PC-9 (cell line): ENCODE results near the gene RNF145.

Source experiments
- EZH2 ChIP-seq: fragments of 200-600 bp; sonication (generic); IDR thresholded peaks from 2 replicates; pipeline ENCODE4 v1.8.0; 2017; ENCODE audit warnings: antibody characterized with exemption, low read depth
- TF ChIP-seq, protein P1 (sequence below): fragments of 200-600 bp; sonication (generic); conservative IDR thresholded peaks from 2 replicates; pipeline ENCODE4 v1.6.1; 2017; ENCODE audit warnings: mixed run types, antibody characterized with exemption, mild to moderate bottlenecking, moderate library complexity

DNA sequence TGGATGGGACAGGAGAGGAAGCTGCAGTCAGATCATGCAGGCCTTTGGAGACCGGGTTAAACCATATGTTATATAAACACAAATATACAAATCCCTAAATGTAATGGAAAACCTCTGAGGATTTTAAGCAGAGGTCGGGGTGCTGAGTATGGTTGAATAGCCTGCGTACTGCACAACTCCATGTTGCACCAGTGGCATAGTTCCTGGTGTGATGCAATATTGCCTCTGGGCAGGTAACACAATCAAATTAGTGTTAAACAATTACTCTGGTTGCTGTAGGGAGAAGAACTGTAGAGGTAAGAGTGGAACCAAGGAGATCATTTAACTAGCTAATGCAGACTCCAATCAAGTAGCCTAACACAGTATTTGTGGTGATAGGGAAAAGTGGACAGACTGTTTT is 21.3 kb upstream of the RNF145 start:
- TF ChIP-seq, protein P1, sequence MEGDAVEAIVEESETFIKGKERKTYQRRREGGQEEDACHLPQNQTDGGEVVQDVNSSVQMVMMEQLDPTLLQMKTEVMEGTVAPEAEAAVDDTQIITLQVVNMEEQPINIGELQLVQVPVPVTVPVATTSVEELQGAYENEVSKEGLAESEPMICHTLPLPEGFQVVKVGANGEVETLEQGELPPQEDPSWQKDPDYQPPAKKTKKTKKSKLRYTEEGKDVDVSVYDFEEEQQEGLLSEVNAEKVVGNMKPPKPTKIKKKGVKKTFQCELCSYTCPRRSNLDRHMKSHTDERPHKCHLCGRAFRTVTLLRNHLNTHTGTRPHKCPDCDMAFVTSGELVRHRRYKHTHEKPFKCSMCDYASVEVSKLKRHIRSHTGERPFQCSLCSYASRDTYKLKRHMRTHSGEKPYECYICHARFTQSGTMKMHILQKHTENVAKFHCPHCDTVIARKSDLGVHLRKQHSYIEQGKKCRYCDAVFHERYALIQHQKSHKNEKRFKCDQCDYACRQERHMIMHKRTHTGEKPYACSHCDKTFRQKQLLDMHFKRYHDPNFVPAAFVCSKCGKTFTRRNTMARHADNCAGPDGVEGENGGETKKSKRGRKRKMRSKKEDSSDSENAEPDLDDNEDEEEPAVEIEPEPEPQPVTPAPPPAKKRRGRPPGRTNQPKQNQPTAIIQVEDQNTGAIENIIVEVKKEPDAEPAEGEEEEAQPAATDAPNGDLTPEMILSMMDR = no peak
- no peak for TF ChIP-seq EZH2
